Right atrium auricular region (tissue), 2 donors: ENCODE measurements around the gene OGFOD2. TPM values are rescaled to one million over a fixed set of nuclear protein-coding genes. Genes with fewer than 3 reads are reported as not detected.

ENCODE experiments used
- DNase-seq: peaks from one replicate; pipeline ENCODE4 v3.0.0-alpha.2; 2019; ENCODE audit warnings: low spot score
- H3K27ac ChIP-seq, 2 donors: fragments of 200-600 bp; sonication (generic); 1 replicate in 1 of 2; 2 replicates in 1 of 2; pipeline ENCODE4 v1.5.1; 2016 to 2019
- H3K27me3 ChIP-seq, 2 donors: fragments of 200-600 bp; sonication (generic); one replicate each; pipeline versions ENCODE4 v1.5.1 to v1.6.0; 2017 to 2019
- H3K36me3 ChIP-seq: fragments of 200-600 bp; sonication (generic); one replicate; pipeline ENCODE4 v1.5.1; 2016
- H3K4me1 ChIP-seq, 2 donors: fragments of 200-600 bp; sonication (generic); one replicate each; pipeline versions ENCODE4 v1.5.1 to v1.6.0; 2017 to 2019
- H3K4me3 ChIP-seq, 2 donors: fragments of 200-600 bp; sonication (generic); 1 replicate in 1 of 2; 2 replicates in 1 of 2; pipeline ENCODE4 v1.5.1; 2017 to 2019; ENCODE audit warnings: mild to moderate bottlenecking in 1 of 2, moderate library complexity in 1 of 2
- H3K9me3 ChIP-seq, 2 donors: fragments of 200-600 bp; sonication (generic); one replicate each; pipeline ENCODE4 v1.5.1; 2019
- total RNA-seq, 2 donors: library from RNA; depleted of rRNA; stranded (reverse); fragments of >200 nt; gene quantifications; one replicate each; pipeline ENCODE4 v1.1.0, GENCODE V29; 2016
- TF ChIP-seq, protein P1 (sequence below), 2 donors: fragments of 200-600 bp; sonication (generic); IDR thresholded peaks; one replicate each; pipeline ENCODE4 v1.5.1; 2019; ENCODE audit warnings: antibody characterized with exemption in 2 of 2

Gene OGFOD2
- total RNA-seq, 2 donors from 2014 or later = 4.9 to 6.8 TPM

DNA sequence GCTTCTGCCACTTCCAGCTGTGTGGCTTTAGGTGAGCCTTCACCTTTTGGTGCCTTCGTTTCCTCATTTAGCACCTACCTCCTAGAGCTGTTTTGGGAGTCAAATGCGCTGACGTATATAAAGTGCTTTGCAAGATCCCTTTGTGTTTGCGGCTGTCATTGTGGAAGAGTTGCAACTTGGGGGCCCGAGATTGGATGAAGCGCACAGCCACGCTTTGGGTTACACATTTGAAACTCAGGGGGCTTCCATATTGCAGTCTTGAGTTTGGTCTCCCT lies 4.8 kb downstream of the OGFOD2 start:
- Histone ChIP-seq H3K9me3 (no peaks in the 10 kb centered on the region), H3K36me3 (peaks cover 15% of the 10 kb centered on the region), H3K4me1 (peaks cover 0 to 85% of the 10 kb centered on the region in 2 donors), H3K27me3 (no peaks in the 10 kb centered on the region), H3K27ac (peak overlapping the region; percentile 87 to 88), H3K4me3 (peak overlapping the region; percentile 86 to 95)
- TF ChIP-seq, protein P1, sequence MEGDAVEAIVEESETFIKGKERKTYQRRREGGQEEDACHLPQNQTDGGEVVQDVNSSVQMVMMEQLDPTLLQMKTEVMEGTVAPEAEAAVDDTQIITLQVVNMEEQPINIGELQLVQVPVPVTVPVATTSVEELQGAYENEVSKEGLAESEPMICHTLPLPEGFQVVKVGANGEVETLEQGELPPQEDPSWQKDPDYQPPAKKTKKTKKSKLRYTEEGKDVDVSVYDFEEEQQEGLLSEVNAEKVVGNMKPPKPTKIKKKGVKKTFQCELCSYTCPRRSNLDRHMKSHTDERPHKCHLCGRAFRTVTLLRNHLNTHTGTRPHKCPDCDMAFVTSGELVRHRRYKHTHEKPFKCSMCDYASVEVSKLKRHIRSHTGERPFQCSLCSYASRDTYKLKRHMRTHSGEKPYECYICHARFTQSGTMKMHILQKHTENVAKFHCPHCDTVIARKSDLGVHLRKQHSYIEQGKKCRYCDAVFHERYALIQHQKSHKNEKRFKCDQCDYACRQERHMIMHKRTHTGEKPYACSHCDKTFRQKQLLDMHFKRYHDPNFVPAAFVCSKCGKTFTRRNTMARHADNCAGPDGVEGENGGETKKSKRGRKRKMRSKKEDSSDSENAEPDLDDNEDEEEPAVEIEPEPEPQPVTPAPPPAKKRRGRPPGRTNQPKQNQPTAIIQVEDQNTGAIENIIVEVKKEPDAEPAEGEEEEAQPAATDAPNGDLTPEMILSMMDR (IDR thresholded peaks at IDR 0.05) = no peak
- no peak for DNase-seq

DNA sequence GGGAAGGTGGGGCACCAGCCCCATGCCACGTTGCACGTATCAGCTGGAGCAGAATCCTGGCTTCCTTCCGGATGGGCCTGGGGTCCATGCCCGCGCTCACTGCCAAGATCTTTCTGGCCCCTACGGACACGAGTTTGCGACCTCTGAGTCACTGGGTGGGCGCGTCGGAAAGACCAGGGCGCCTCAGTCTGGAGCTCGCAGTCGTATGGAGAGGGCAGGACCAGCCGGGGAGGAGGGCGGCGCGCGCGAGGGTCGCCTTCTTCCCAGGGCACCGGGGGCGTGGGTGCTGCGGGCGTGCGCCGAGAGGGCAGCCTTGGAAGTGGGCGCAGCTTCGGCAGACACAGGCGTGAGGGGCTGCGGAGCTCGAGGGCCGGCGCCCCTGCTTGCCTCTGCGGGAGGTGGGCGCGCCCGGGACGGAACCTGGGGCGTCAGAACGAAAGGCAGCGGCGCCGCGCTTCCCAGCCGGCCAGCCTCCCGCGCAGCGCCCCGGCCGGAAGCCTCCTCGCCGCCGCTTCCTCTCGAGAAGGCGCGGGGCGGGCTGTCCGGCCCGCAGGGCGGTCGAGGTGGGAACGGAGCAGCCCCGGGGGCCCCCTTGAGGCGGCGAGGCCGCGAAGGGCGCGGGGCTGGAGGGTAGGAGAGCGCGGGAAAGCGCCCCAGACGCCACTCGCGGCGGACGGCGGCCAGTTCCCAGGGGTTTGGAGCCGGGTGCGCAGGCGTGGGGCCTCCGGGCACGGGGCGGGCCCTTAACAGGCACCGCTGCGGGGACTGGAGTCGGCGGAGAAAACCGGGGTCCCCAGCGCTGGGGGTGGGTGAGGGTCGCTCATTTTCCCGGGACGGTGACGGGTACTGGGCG lies 5.4 kb downstream of the OGFOD2 start, which contains the start of gene ARL6IP4:
Gene ARL6IP4 (plus strand): TSS at position 499 of the 853 bp plus-strand sequence. CDS start 459 bp downstream, outside the sequence.
- Histone ChIP-seq H3K9me3 (no peaks in the 10 kb centered on the region), H3K4me1 (peaks cover 0 to 91% of the 10 kb centered on the region in 2 donors), H3K27me3 (no peaks in the 10 kb centered on the region), H3K36me3 (peaks cover 15% of the 10 kb centered on the region), H3K27ac (peak within 1 kb of the TSS; percentile 87 to 88), H3K4me3 (peak within 1 kb of the TSS; percentile 86 to 95)
- DNase-seq = no peak
- TF ChIP-seq, protein P1 (IDR thresholded peaks at IDR 0.05) = peak in 1 of 2 donors; percentile 45

GRCh38 chr12:122981036-122981471 lies 6.0 kb downstream of the OGFOD2 start:
- DNase-seq = no peak
- Histone ChIP-seq H3K36me3 (peaks cover 17% of the 10 kb centered on the region), H3K27ac (peak overlapping the region; percentile 87 to 88), H3K4me1 (peaks cover 0 to 84% of the 10 kb centered on the region in 2 donors), H3K27me3 (no peaks in the 10 kb centered on the region), H3K4me3 (peak overlapping the region; percentile 86 to 95), H3K9me3 (no peaks in the 10 kb centered on the region)
- TF ChIP-seq, protein P1 (IDR thresholded peaks at IDR 0.05) = no peak

DNA sequence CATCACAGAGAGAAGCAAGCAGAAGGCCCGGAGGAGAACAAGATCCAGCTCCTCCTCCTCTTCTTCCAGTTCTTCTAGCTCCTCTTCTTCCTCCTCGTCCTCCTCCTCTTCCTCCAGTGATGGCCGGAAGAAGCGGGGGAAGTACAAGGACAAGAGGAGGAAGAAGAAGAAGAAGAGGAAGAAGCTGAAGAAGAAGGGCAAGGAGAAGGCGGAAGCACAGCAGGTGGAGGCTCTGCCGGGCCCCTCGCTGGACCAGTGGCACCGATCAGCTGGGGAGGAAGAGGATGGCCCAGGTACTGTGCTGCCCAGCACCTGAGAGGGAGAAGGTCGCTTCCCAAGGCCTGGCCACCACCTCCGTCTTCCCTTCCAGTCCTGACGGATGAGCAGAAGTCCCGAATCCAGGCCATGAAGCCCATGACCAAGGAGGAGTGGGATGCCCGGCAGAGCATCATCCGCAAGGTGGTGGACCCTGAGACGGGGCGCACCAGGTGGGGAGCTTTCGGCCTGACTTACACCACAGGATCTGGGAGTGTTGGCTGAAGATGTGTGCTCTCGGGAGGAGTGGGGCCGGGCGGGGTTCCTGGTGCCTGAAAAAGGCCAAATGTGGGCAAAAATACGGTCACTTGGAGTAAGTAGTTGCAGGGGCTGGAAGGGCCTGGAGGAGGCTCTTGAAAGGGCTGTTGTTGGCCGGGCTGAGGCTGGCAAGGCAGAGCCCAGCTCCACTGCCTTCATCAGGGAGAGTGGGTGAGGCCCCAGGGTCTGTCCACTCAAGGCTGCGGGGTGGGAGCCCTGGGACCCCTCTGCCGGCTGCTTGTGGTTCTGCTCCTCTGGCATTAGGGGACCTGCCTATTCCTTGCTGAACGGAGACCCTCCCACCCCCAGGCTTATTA lies 6.8 kb downstream of the OGFOD2 start:
- peaks cover 0 to 76% of the 10 kb centered on the region in 2 donors for H3K4me1 ChIP-seq
- H3K27me3 ChIP-seq = no peaks in the 10 kb centered on the region
- TF ChIP-seq, protein P1 (IDR thresholded peaks at IDR 0.05) = no peak
- peak overlapping the region; percentile 87 to 88 for H3K27ac ChIP-seq
- H3K4me3 ChIP-seq = peak overlapping the region; percentile 86 to 95
- H3K36me3 ChIP-seq = peaks cover 25% of the 10 kb centered on the region
- H3K9me3 ChIP-seq = no peaks in the 10 kb centered on the region
- no peak for DNase-seq

DNA sequence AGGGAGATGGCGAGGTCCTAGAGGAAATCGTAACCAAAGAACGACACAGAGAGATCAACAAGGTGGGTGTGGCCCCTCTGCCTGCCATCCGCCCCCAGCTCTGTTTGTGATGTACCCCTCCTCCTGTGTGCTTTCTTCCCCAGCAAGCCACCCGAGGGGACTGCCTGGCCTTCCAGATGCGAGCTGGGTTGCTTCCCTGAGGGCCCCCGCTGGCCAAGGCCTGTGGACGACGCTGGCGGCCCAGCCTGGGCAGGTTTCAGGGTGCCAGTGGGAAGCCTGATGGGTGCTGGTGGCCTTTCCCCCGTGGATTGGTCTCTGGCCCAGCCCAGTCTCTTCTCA lies 7.4 kb downstream of the OGFOD2 start:
- DNase-seq = no peak
- Histone ChIP-seq H3K4me3 (no peak overlapping the region), H3K27ac (no peak overlapping the region)

More for the DNA sequence above, 7.4 kb downstream of the OGFOD2 start:
- Histone ChIP-seq H3K4me1 (peaks cover 0 to 71% of the 10 kb centered on the region in 2 donors), H3K9me3 (no peaks in the 10 kb centered on the region), H3K36me3 (peaks cover 31% of the 10 kb centered on the region), H3K27me3 (no peaks in the 10 kb centered on the region)
- TF ChIP-seq, protein P1 (IDR thresholded peaks at IDR 0.05) = no peak
